Keratinocyte (primary cell): ENCODE results near the gene CELSR1. TPM values are rescaled to one million over a fixed set of nuclear protein-coding genes. Genes with fewer than 3 reads are reported as not detected.

Experiments
- DNase-seq: peaks from one replicate; pipeline ENCODE4 v3.0.0-alpha.2; 2011; ENCODE audit warnings: low read depth, missing footprints, low spot score
- FAIRE-seq: peaks from 2 replicates; lab custom pipeline; 2011; peaks lifted over from hg19 to GRCh38; lab: Jason Lieb, UNC
- H2AFZ ChIP-seq: 2 replicates; pipeline ENCODE4 v1.6.0; 2012; ENCODE audit warnings: low read length, control low read depth, inconsistent platforms; ENCODE audit not compliant: control insufficient read depth
- H3K27ac ChIP-seq: 2 replicates; pipeline ENCODE4 v1.5.1; 2011; ENCODE audit warnings: low read length; ENCODE audit not compliant: control insufficient read depth, insufficient read depth
- H3K27me3 ChIP-seq: 3 replicates; pipeline ENCODE4 v1.6.0; 2011; ENCODE audit warnings: low read length; ENCODE audit not compliant: control insufficient read depth, insufficient read depth; ENCODE audit errors: extremely low read depth
- H3K36me3 ChIP-seq, 2 experiments: 2 replicates in 1 of 2; 3 replicates in 1 of 2; pipeline ENCODE4 v1.5.1; 2011; ENCODE audit warnings: low read length in 2 of 2, mild to moderate bottlenecking in 1 of 2; ENCODE audit not compliant: control insufficient read depth in 2 of 2, insufficient read depth in 2 of 2; ENCODE audit errors: extremely low read depth in 1 of 2
- H3K4me1 ChIP-seq: 3 replicates; pipeline ENCODE4 v1.5.1; 2011; ENCODE audit warnings: low read length; ENCODE audit not compliant: control insufficient read depth, insufficient read depth; ENCODE audit errors: extremely low read depth
- H3K4me2 ChIP-seq: 3 replicates; pipeline ENCODE4 v1.6.0; 2011; ENCODE audit warnings: low read depth, low read length; ENCODE audit not compliant: control insufficient read depth, insufficient read depth; ENCODE audit errors: extremely low read depth
- H3K4me3 ChIP-seq, 3 experiments: fragments of 200-600 bp in 1 of 3; sonication (generic) in 1 of 3; 2 replicates in 2 of 3; 3 replicates in 1 of 3; pipeline ENCODE4 v1.5.1; 2011 to 2016; ENCODE audit warnings: low read length in 3 of 3, mild to moderate bottlenecking in 3 of 3, control low read depth in 2 of 3, inconsistent platforms in 1 of 3, low read depth in 1 of 3, mixed read lengths in 1 of 3, mixed run types in 1 of 3, moderate library complexity in 1 of 3; ENCODE audit not compliant: control insufficient read depth in 2 of 3, insufficient read depth in 2 of 3; ENCODE audit errors: extremely low read depth in 1 of 3
- H3K79me2 ChIP-seq: 2 replicates; pipeline ENCODE4 v1.6.0; 2012; ENCODE audit warnings: low read length; ENCODE audit not compliant: control insufficient read depth, insufficient read depth
- H3K9ac ChIP-seq: 3 replicates; pipeline ENCODE4 v1.6.0; 2011; ENCODE audit warnings: low read length; ENCODE audit not compliant: control insufficient read depth, insufficient read depth; ENCODE audit errors: extremely low read depth
- H3K9me1 ChIP-seq: 3 replicates; pipeline ENCODE4 v1.6.0; 2011; ENCODE audit warnings: low read length; ENCODE audit not compliant: control insufficient read depth, insufficient read depth; ENCODE audit errors: extremely low read depth
- H3K9me3 ChIP-seq: 2 replicates; pipeline ENCODE4 v1.5.1; 2012; ENCODE audit warnings: low read depth, low read length; ENCODE audit not compliant: control insufficient read depth
- H4K20me1 ChIP-seq: 3 replicates; pipeline ENCODE4 v1.6.0; 2011; ENCODE audit warnings: low read length; ENCODE audit not compliant: control insufficient read depth, insufficient read depth; ENCODE audit errors: extremely low read depth
- CTCF ChIP-seq, 3 experiments: IDR thresholded peaks in 1 of 3; conservative IDR thresholded peaks in 1 of 3; optimal IDR thresholded peaks in 1 of 3; 2 replicates in 2 of 3; 3 replicates in 1 of 3; pipeline versions ENCODE3 to v1.5.1; 2011; ENCODE audit warnings: low read length in 3 of 3, mild to moderate bottlenecking in 3 of 3, moderate library complexity in 2 of 3, control low read depth in 1 of 3, inconsistent platforms in 1 of 3; ENCODE audit not compliant: insufficient read depth in 2 of 3; ENCODE audit errors: extremely low read depth in 1 of 3
- EZH2 ChIP-seq: IDR thresholded peaks from one replicate; pipeline ENCODE4 v1.6.1; 2012; ENCODE audit warnings: inconsistent platforms, mild to moderate bottlenecking, low read length, moderate library complexity
- dilution Hi-C: fragments of 300-500 bp; cut with MboI; formaldehyde crosslinking; loops from one replicate; pipeline ENCODE4 v1.7.0; 2020; ENCODE audit warnings: low sequenced_read_pairs; ENCODE audit not compliant: extremely low pct_ligation_motif_present
- polyA plus RNA-seq, 5 experiments: library from polyadenylated mRNA; depleted of rRNA in 3 of 5; stranded (reverse) in 3 of 5; stranded (forward) in 1 of 5; unstranded in 1 of 5; fragments of >200 nt; gene quantifications; 1 replicate in 1 of 5; 2 replicates in 3 of 5; 3 replicates in 1 of 5; pipeline versions ENCODE4 v1.2.1 to v1.2.3, GENCODE V29; 2011 to 2012; ENCODE audit warnings: missing spikeins in 2 of 5, low read depth in 1 of 5, low replicate concordance in 1 of 5

Gene CELSR1
- polyA plus RNA-seq, 1 donor (not counting 4 experiments of a cell fraction or from before 2014, with no cell fraction given), result 16.1 TPM

DNA sequence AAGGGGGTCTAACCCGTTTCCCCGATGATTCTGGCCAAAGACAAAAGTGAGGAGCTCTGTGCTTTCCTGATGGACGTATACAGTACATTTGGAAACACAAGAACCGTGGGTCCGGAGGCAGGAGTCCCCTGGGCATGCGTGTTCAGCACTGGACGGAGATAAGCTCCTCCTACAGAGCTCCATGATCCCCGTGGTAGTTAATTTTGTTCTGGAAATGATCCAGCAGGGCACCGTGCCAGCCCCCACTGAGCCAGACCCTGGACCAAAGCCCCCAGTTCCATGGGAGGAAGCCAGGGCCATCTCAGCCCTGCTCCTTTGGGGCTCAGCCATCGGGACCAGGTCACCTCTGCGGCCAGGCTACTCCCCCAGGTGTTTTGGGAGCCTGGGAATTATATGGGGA lies 118.6 kb downstream of the CELSR1 start:
- H3K9ac ChIP-seq, result no peak overlapping the region
- H3K79me2 ChIP-seq, result no peaks in the 10 kb centered on the region
- no peaks in the 10 kb centered on the region for H4K20me1 ChIP-seq
- DNase-seq (no peak), FAIRE-seq (no peak)
- no peak for TF ChIP-seq EZH2
- TF ChIP-seq CTCF (optimal IDR thresholded peaks at IDR 0.05 in 1 of 3, IDR thresholded peaks at IDR 0.05 in 1 of 3, conservative IDR thresholded peaks at IDR 0.05 in 1 of 3; ENCODE audit: extremely low read depth in 1 of 3, insufficient read depth in 2 of 3, low read length in 3 of 3), result no peak
- dilution Hi-C loops, result no loop called here
- H3K4me3 ChIP-seq, result no peak overlapping the region
- H3K27ac ChIP-seq, result no peak overlapping the region
- no peaks in the 10 kb centered on the region for H3K27me3 ChIP-seq
- no peaks in the 10 kb centered on the region for H3K4me1 ChIP-seq
- no peak overlapping the region for H2AFZ ChIP-seq
- H3K36me3 ChIP-seq, result peaks cover 5 to 13% of the 10 kb centered on the region in 2 experiments
- H3K9me3 ChIP-seq, result no peaks in the 10 kb centered on the region
- H3K9me1 ChIP-seq, result no peaks in the 10 kb centered on the region
- no peak overlapping the region for H3K4me2 ChIP-seq

DNA sequence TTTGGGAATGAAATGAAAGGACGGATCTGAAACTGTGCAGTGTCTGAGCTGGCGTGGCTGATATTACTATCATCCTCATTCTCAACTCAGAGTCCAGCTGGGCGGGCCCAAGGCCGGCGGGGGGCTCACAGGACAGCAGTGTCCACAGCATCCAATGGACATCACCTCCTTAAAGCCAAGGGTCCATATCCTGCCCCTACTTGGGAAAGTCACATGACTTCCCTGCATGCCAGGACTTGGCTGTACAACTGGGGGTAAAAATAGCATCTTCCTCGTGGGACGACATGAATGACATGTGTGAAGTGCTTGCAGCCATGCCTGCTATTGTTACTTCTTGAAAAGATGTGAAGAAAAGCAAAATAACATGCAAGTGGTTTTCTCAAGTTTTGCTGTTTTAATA lies 119.7 kb downstream of the CELSR1 start:
- TF ChIP-seq CTCF (optimal IDR thresholded peaks at IDR 0.05 in 1 of 3, IDR thresholded peaks at IDR 0.05 in 1 of 3, conservative IDR thresholded peaks at IDR 0.05 in 1 of 3; ENCODE audit: extremely low read depth in 1 of 3, insufficient read depth in 2 of 3, low read length in 3 of 3) (no peak), EZH2 (no peak)
- no peak overlapping the region for H2AFZ ChIP-seq
- DNase-seq, result no peak
- H3K4me3 ChIP-seq, result no peak overlapping the region
- H3K4me2 ChIP-seq, result no peak overlapping the region
- no peaks in the 10 kb centered on the region for H3K27me3 ChIP-seq
- H3K36me3 ChIP-seq, result peaks cover 5 to 13% of the 10 kb centered on the region in 2 experiments
- no peaks in the 10 kb centered on the region for H3K9me3 ChIP-seq
- H3K79me2 ChIP-seq, result no peaks in the 10 kb centered on the region
- H3K27ac ChIP-seq, result no peak overlapping the region
- H4K20me1 ChIP-seq, result no peaks in the 10 kb centered on the region
- H3K9ac ChIP-seq, result no peak overlapping the region
- no peaks in the 10 kb centered on the region for H3K4me1 ChIP-seq
- dilution Hi-C loops, result no loop called here
- FAIRE-seq, result no peak
- H3K9me1 ChIP-seq, result no peaks in the 10 kb centered on the region
